ENCODE results near the gene RBM24. TPM values are rescaled to one million over a fixed set of nuclear protein-coding genes. Genes with fewer than 3 reads are reported as not detected.
"Not testable (repeated sequence)": the region's sequence is repeated elsewhere in the genome, so short reads cannot be mapped to it uniquely, and the experiment has no call there.

RBM24 gene
- total and polyA plus RNA-seq, 7 donors: 135 to 248 (median 215) TPM

DNA sequence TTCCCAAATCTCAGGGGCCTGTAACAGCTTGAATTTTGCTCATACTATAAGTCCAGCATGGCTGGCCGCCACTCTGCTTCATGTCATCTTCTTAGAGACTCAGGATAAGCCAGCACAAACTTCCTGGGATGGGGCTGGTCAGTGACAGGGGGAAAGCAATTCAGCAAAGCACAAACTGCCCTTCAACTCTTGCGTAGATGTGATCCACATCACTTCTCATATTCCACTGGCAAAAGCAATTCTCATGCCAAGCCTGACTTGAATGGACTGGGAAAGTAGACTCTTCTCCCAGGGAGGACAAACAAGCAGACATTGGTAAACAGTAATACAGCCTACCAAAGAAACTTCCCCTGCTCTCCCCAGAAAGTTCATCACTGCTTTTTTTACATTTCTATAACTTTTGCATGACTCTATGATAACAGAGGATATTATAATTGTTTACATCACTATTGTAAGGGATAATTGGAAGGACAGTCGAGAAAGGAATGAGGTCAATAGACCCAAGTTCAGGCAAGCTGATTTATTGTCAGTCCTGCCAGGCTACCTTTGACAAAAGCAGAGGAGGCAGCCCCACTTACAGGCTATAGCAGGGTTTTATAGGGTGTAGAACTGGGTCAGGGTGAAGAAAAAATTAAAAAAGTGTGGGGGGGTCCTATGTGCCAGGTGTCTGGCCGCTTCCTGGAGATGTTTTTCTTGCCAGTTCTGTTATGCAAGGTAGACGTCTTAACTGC, 37.4 kb downstream of the RBM24 start:
- Histone ChIP-seq H3K36me3 (ENCODE audit: insufficient read depth in 1 of 2, low read depth in 1 of 2) (no peaks in the 10 kb centered on the region), H3K27me3 (ENCODE audit: insufficient read depth in 3 of 3, low read length in 2 of 3) (no peaks in the 10 kb centered on the region), H3K4me3 (peak overlapping the region; percentile 11), H3K27ac (peak overlapping the region; percentile 95), H3K4me1 (peaks cover 18% of the 10 kb centered on the region), H3K9me3 (no peaks in the 10 kb centered on the region)
- WGBS, 3 donors: 31 to 42% (median 36%) methylated on average over 5 of the region's 5 CpGs
- DNase-seq (peak; percentile 57 to 72), ATAC-seq (peak; percentile 94 to 96 (median 96))
- TF ChIP-seq, protein P1, sequence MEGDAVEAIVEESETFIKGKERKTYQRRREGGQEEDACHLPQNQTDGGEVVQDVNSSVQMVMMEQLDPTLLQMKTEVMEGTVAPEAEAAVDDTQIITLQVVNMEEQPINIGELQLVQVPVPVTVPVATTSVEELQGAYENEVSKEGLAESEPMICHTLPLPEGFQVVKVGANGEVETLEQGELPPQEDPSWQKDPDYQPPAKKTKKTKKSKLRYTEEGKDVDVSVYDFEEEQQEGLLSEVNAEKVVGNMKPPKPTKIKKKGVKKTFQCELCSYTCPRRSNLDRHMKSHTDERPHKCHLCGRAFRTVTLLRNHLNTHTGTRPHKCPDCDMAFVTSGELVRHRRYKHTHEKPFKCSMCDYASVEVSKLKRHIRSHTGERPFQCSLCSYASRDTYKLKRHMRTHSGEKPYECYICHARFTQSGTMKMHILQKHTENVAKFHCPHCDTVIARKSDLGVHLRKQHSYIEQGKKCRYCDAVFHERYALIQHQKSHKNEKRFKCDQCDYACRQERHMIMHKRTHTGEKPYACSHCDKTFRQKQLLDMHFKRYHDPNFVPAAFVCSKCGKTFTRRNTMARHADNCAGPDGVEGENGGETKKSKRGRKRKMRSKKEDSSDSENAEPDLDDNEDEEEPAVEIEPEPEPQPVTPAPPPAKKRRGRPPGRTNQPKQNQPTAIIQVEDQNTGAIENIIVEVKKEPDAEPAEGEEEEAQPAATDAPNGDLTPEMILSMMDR (IDR thresholded peaks at IDR 0.05): no peak
- intact Hi-C loops (cut with DNase I): loop anchor here in 1 of 2 donors (2.0 to 10.0 kb wide), 2 partner anchors 66 to 166 kb away; no protein-coding TSS in a partner anchor

DNA sequence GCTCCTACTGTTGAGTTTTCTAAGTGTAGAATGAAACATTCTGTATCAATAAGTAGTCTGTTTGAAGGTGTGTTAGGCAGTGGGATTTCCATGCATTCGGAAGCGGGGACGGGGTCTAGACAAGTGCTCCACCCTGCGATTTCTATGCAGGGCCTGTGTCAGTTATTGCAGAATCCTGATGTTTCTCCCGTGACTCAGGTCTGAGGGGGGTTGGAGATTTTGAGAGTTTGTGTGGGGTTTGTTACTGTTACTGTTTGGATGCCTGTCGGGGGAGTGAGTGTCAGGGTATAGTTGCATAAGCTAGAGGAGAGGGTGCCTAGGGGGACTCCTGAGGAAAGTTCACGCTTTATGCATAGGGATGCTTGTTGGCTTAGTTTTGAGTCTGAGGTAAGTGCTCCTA, 39.1 kb downstream of the RBM24 start:
- H3K4me3 ChIP-seq; DNase-seq; H3K27me3 ChIP-seq (ENCODE audit: insufficient read depth in 3 of 3, low read length in 2 of 3); H3K9me3 ChIP-seq; H3K36me3 ChIP-seq (ENCODE audit: insufficient read depth in 1 of 2, low read depth in 1 of 2); ATAC-seq: not testable (repeated sequence)
- 96 to 97% (median 96%) methylated on average over 7 of the region's 7 CpGs for WGBS, 3 donors
- peak overlapping the region; percentile 95 for H3K27ac ChIP-seq
- H3K4me1 ChIP-seq: peaks cover 18% of the 10 kb centered on the region
- intact Hi-C loops (cut with DNase I): loop anchor here in 1 of 2 donors (5.0 kb wide), 1 partner anchor 42 kb away; no protein-coding TSS in a partner anchor

DNA sequence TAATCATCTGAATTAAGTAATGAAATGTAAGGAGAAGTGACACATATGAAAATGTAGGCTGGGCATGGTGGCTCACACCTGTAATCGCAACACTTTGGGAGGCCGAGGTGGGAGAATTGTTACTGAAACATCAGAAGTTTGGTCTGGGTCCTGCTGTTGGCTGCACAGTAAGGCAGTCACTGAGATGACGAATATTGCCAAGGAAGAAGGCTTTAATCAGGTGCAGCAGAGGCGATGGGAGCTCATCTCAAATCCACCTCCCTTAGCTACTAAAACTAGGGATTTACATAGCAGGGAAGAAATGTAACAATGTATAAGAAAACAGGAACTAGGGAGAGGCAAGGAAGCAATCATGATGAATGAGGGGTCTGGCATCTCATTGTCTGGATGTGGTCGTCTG, 50.1 kb downstream of the RBM24 start:
- intact Hi-C loops (cut with DNase I): no loop called here
- H3K27me3 ChIP-seq (ENCODE audit: insufficient read depth in 3 of 3, low read length in 2 of 3): no peaks in the 10 kb centered on the region
- no peak overlapping the region for H3K4me3 ChIP-seq
- no peaks in the 10 kb centered on the region for H3K4me1 ChIP-seq
- no peak for DNase-seq
- no peak overlapping the region for H3K27ac ChIP-seq
- 73 to 91% (median 89%) methylated on average over 5 of the region's 5 CpGs for WGBS, 3 donors
- no peak for ATAC-seq
- no peaks in the 10 kb centered on the region for H3K9me3 ChIP-seq
- H3K36me3 ChIP-seq (ENCODE audit: insufficient read depth in 1 of 2, low read depth in 1 of 2): no peaks in the 10 kb centered on the region
- TF ChIP-seq, protein P1 (IDR thresholded peaks at IDR 0.05): no peak

DNA sequence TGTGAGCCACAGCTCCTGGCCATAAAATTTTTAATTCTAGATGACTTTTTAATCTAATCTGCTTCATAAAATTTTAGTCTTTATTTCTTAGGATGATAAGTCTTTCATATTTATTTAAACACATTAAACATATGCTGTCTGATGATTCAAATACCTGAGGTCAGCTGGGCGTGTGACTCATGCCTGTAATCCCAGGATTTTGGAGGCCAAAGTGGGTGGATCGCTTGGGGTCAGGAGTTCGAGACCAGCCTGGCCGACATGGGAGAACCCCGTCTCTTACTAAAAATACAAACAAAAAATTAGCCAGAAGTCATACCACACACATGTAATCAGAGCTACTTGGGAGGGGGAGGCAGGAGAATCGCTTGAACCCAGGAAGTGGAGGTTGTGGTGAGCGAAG, 53.1 kb downstream of the RBM24 start:
- TF ChIP-seq, protein P1 (IDR thresholded peaks at IDR 0.05): no peak
- Histone ChIP-seq H3K9me3 (no peaks in the 10 kb centered on the region), H3K36me3 (ENCODE audit: insufficient read depth in 1 of 2, low read depth in 1 of 2) (no peaks in the 10 kb centered on the region), H3K4me1 (no peaks in the 10 kb centered on the region), H3K27me3 (ENCODE audit: insufficient read depth in 3 of 3, low read length in 2 of 3) (no peaks in the 10 kb centered on the region), H3K27ac (no peak overlapping the region), H3K4me3 (no peak overlapping the region)
- DNase-seq: no peak
- intact Hi-C loops (cut with DNase I): no loop called here
- no peak for ATAC-seq
- 59 to 72% (median 64%) methylated on average over 7 of the region's 7 CpGs for WGBS, 3 donors

DNA sequence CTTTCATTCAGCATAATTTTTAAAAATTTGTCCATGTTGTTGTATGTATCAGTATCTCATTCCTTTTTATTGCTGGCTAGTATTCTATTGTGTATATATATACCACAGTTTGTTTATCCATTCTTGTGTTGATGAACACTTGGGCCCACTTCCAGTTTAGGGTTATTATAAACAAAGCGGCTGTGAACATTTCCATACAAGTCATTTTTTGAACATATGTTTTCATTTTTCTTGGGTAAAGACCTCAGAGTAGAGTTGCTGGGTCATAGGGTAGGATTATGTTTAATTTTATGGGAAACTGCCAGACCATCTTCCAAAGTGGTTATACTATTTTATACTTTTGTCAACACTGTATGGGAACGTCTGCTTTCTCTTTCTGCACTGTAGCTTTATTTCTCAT, 55.3 kb downstream of the RBM24 start:
- intact Hi-C loops (cut with DNase I): no loop called here
- DNase-seq (no peak), ATAC-seq (no peak)
- H3K4me1 ChIP-seq: no peaks in the 10 kb centered on the region
- H3K27ac ChIP-seq: no peak overlapping the region
- no peaks in the 10 kb centered on the region for H3K9me3 ChIP-seq
- no peaks in the 10 kb centered on the region for H3K36me3 ChIP-seq (ENCODE audit: insufficient read depth in 1 of 2, low read depth in 1 of 2)
- WGBS, 3 donors: 82 to 92% (median 86%) methylated on average over 2 of the region's 2 CpGs
- H3K27me3 ChIP-seq (ENCODE audit: insufficient read depth in 3 of 3, low read length in 2 of 3): no peaks in the 10 kb centered on the region
- H3K4me3 ChIP-seq: no peak overlapping the region
- TF ChIP-seq, protein P1 (IDR thresholded peaks at IDR 0.05): no peak

Data from psoas muscle (tissue), 8 donors.